Chondrocyte (in vitro differentiated cells): ENCODE results near the gene EHBP1. TPM values are rescaled to one million over a fixed set of nuclear protein-coding genes. Genes with fewer than 3 reads are reported as not detected.
"Not testable (repeated sequence)": the region's sequence is repeated elsewhere in the genome, so short reads cannot be mapped to it uniquely, and the experiment has no call there.

ENCODE experiments used
- DNase-seq: peaks from one replicate; pipeline ENCODE4 v3.0.0; 2021; ENCODE audit warnings: mixed read lengths, low spot score
- H3K27ac Mint-ChIP-seq: one replicate; pipeline ENCODE4 v1.8.0; 2021; ENCODE audit warnings: mild to moderate bottlenecking, moderate library complexity, mixed read lengths; ENCODE audit not compliant: unreplicated experiment
- H3K27me3 Mint-ChIP-seq: 2 replicates; pipeline ENCODE4 v1.8.0; 2021; ENCODE audit warnings: low read depth, mixed read lengths
- H3K36me3 Mint-ChIP-seq: 2 replicates; pipeline ENCODE4 v1.8.0; 2021; ENCODE audit warnings: low read depth, mixed read lengths
- H3K4me1 Mint-ChIP-seq: 2 replicates; pipeline ENCODE4 v1.8.0; 2021; ENCODE audit warnings: low read depth, mild to moderate bottlenecking, mixed read lengths
- H3K4me3 Mint-ChIP-seq: one replicate; pipeline ENCODE4 v1.8.0; 2021; ENCODE audit warnings: mild to moderate bottlenecking, moderate library complexity, mixed read lengths; ENCODE audit not compliant: unreplicated experiment
- H3K9me3 Mint-ChIP-seq: 2 replicates; pipeline ENCODE4 v1.8.0; 2021; ENCODE audit warnings: low read depth, mixed read lengths
- CTCF ChIP-seq: fragments of 200-600 bp; sonication (generic); IDR thresholded peaks from 2 replicates; pipeline ENCODE4 v1.5.0; 2021; ENCODE audit warnings: antibody characterized with exemption, mild to moderate bottlenecking, moderate library complexity
- total RNA-seq: library from RNA; stranded (reverse); gene quantifications from 3 replicates; pipeline ENCODE4 v1.2.1, GENCODE V29; 2021

The EHBP1 gene
- total RNA-seq, 1 donor from 2014 or later, result 48.6 TPM

DNA sequence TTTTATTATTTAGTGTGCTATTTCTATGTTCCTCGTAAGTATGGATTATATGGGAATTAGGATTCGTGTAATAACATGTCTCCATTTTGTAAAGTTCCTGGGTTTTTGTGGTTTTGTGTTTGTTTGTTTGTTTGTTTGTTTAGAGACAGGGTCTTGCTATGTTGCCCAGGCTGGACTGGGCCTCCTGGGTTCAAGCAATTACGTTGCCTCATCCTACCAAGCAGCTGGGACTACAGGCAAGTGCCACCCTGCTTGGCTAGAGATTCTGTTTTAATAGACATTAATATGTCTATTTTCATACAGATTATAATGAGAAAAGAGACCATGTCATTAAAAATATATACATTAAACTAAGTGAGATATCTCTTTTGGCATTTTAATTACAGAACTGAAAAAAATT, 309.9 kb downstream of the EHBP1 start:
- H3K27ac Mint-ChIP-seq, result no peak overlapping the region
- no peaks in the 10 kb centered on the region for H3K9me3 Mint-ChIP-seq
- H3K4me1 Mint-ChIP-seq, result no peaks in the 10 kb centered on the region

GRCh38 chr2:63018439-63018838, 312.9 kb downstream of the EHBP1 start:
- no peaks in the 10 kb centered on the region for H3K4me1 Mint-ChIP-seq
- H3K27ac Mint-ChIP-seq, result no peak overlapping the region
- H3K27me3 Mint-ChIP-seq, result no peaks in the 10 kb centered on the region
- no peaks in the 10 kb centered on the region for H3K9me3 Mint-ChIP-seq
- H3K4me3 Mint-ChIP-seq, result no peak overlapping the region
- DNase-seq, result no peak
- no peak for TF ChIP-seq CTCF
- H3K36me3 Mint-ChIP-seq, result no peaks in the 10 kb centered on the region

More for the DNA sequence above, 309.9 kb downstream of the EHBP1 start:
- H3K4me3 Mint-ChIP-seq, result no peak overlapping the region
- TF ChIP-seq CTCF, result no peak
- H3K36me3 Mint-ChIP-seq, result peaks cover 3% of the 10 kb centered on the region
- DNase-seq, result no peak
- no peaks in the 10 kb centered on the region for H3K27me3 Mint-ChIP-seq

DNA sequence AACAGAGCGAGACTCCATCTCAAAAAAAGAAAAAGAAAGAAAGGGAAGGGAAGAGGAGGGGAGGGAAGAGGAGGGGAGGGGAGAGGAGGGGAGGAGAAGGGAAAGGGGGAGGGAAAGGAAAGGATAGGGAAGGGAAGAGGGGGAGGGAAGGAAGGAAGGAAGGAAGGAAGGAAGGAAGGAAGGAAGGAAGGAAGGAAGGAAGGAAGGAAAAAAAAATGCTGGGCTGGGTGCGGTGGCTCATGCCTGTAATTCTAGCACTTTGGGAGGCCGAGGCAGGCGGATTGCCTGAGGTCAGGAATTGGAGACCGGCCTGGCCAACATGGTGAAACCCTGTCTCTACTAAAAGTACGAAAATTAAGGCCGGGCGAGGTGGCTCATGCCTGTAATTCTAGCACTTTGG, 314.2 kb downstream of the EHBP1 start:
- H3K36me3 Mint-ChIP-seq, H3K27me3 Mint-ChIP-seq, H3K27ac Mint-ChIP-seq, H3K4me3 Mint-ChIP-seq, H3K9me3 Mint-ChIP-seq, H3K4me1 Mint-ChIP-seq, DNase-seq: not testable (repeated sequence)

DNA sequence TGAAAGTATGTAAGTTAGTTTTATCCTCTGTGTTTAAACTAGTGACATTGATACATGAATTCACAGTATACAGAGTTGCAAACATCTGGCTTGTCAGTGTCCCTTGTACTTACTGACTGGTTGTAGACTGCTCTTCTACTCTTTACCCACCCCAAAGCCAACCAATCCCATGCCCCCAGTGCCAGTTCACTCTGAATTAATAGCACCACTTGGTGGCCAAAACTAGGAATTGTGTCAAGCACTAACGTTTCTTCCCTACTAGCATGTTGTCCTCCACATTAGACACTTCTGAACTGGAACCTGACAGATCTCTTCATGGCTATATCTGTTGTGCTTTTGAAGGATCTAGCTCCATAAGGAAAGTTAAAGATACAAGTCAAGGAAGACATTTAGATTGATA, 317.9 kb downstream of the EHBP1 start:
- Mint-ChIP-seq H3K9me3 (no peaks in the 10 kb centered on the region), H3K36me3 (peaks cover 2% of the 10 kb centered on the region), H3K27ac (no peak overlapping the region), H3K4me1 (no peaks in the 10 kb centered on the region), H3K4me3 (no peak overlapping the region), H3K27me3 (no peaks in the 10 kb centered on the region)
- peak; percentile 75 for TF ChIP-seq CTCF
- no peak for DNase-seq

GRCh38 chr2:63027220-63027619, 321.7 kb downstream of the EHBP1 start:
- peaks cover 2% of the 10 kb centered on the region for H3K36me3 Mint-ChIP-seq
- no peaks in the 10 kb centered on the region for H3K27me3 Mint-ChIP-seq
- H3K9me3 Mint-ChIP-seq, result no peaks in the 10 kb centered on the region
- no peak overlapping the region for H3K4me3 Mint-ChIP-seq
- no peak overlapping the region for H3K27ac Mint-ChIP-seq
- DNase-seq, result no peak
- no peaks in the 10 kb centered on the region for H3K4me1 Mint-ChIP-seq
- TF ChIP-seq CTCF, result no peak

- no peak overlapping the region for H3K4me3 Mint-ChIP-seq
- no peak for TF ChIP-seq CTCF
- DNase-seq, result no peak
- no peak overlapping the region for H3K27ac Mint-ChIP-seq
- H3K36me3 Mint-ChIP-seq, result peaks cover 2% of the 10 kb centered on the region
- no peaks in the 10 kb centered on the region for H3K27me3 Mint-ChIP-seq
- H3K9me3 Mint-ChIP-seq, result no peaks in the 10 kb centered on the region
- H3K4me1 Mint-ChIP-seq, result no peaks in the 10 kb centered on the region
These were observed 323.5 kb downstream of the EHBP1 start for GRCh38 chr2:63029058-63029457.
